SW 1271 (cell line): ENCODE results near the gene CTAGE6.
"Not testable (repeated sequence)": the region's sequence is repeated elsewhere in the genome, so short reads cannot be mapped to it uniquely, and the experiment has no call there.

Experiments
- DNase-seq, 2 experiments: peaks; one replicate each; lab custom pipeline; 2025; lab: John Stamatoyannopoulos, UW

Gene CTAGE6

DNA sequence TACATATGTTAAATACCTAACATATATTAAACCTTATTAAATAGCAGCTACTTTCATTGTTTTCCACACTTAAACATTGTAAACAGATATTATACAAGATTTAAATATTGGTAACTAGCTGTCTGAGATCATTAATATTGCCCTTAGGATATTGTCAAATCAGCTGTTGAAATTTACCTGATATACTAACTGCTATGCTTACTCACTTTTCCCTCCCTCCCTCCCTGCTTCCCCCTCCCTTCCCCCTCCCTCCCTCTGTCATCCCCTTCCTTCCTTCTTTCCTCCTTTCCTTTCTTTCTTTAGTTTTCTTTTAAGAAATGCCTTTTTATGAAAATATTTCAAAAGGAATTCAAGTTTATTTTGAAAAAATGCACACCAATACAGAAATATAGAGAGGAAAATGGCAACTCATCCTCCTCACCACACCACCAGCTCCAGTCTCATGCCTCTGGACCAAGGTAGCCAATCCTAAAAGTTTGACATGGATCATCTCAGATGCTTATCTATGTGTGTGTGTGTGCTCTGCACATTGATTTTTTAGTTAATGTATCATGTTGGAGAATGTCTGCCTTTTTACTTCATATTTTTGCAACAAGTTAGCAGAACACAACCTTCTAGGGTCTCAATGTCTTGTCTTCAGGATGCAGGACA lies 41.8 kb downstream of the CTAGE6 start:
- DNase-seq, result not testable (repeated sequence)

DNA sequence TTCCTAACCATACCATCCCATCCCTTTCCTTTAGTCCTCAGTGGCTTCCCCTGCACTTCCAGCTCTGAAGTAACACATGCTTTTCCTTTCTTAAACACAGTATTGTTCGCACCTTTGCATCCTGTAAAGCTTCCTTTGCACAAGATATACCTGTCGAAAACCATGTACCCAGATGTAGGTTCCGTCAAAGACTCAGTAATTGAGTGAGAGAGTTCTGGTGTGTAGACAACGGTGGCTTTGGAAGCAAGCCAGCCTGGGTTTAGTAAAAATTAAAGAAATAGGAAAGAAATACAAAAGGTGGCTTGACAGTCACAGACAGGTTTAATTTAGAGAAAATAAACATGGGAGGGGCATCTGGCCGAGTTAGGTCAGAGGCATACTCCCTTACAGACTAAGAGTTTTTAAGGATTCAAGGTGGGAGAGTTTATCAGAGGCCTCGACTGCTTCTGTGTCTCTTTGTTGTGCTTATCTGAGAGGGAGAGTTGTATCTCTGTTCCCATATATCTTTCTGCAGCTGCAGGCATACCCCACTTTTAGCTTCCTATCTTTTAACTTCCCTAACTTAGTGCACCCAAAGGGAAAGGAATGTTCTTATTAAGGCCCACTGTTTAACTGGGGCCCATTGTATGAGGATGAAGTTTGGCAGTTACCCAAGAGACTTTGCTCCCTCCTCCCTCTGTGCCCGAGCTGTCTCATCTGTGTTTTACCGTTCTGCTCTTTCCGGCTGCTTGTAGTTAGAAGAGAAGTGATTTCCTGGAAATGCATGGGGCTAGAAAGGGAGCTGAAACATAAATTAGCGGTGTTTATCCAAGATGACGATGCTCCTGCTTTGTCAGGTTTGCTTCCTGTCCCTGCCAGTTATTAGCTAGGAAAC lies 42.7 kb downstream of the CTAGE6 start:
- DNase-seq, result not testable (repeated sequence)

DNA sequence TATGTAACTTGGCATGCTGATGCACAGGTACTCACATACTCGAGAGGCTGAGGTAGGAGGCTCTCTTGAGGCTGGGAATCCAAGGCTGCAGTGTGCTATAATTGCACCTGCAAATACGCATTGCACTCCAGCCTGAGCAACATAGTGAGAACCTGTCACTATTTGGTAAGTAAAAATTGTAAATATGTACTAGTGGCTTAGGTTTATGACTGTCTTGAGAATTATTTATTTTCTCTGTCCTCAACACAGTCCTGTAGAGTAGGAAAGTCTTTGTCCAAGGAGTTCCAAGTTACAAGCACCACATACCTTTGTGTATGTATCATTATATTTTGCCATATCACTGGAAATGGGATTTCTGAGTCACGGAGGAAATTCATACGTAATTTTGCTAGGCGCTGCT lies 45.1 kb downstream of the CTAGE6 start:
- DNase-seq, result not testable (repeated sequence)

DNA sequence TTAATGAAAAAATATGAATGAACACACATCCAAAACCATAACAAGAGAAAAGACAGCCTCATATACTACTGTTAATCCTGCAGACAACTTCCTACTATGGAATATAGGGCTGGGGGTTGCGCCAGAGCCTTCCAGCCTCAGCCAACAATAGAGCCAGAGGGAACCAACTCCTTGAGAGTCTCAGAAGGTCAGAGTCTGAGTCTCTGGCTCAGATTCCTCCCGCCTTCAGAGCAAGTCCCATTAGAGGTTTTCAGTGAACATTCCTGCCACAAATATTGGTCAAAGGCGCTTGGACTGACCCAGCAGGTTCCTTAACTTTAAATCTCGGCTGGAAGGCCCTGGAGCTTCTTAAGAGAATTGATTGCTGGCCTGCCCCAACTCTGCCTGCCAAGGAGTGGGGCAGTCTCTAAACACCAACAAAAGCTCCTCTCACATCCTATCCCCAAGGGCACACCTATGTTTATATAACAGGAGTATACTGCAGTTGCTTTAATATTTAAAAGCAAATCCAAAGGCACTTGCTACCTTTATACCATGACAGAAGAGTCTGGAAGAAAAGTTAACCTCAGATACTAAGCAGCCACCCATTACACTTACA lies 45.7 kb downstream of the CTAGE6 start:
- DNase-seq, result not testable (repeated sequence)

DNA sequence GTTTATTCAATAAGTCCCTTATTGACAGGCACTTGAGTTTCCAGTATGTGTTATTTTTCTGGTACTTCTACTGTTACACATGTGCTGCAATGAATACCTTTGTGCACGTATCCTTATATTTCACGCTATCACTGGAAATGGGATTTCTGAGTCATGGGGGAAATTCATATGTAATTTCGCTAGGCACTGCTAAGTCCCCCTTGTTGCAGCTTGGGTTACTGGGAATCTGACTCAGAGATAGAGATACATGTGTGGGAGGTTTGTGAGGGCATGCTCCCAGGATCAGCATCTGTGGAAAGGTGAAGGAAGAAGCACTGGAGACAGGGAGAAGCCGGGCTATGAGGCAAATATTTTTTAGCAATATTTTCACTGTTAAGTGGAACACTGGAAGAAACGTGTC lies 47.6 kb downstream of the CTAGE6 start:
- not testable (repeated sequence) for DNase-seq
